Measurements from ENCODE around the gene SEMA3F.
A peak's percentile ranks its signal among the peaks of the same experiment; 100 is the strongest.

The SEMA3F gene

DNA sequence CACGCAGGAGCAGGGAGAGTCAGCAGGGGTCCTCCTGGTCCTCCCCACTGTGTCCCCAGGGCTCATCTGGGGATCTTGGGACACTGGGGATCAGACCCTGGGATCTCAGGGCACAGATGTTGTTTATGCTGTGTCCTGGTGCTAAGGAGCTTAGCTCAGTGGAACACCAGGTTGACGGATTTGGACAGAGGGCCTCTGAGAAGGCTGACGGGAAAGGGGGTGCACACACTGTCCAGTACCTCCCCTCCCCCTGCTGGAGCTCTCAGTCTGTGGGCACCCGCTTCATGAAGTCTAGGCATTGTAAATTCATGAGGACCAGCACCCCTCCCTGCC lies 21.9 kb upstream of the SEMA3F start:
- DNase-seq, result no peak

DNA sequence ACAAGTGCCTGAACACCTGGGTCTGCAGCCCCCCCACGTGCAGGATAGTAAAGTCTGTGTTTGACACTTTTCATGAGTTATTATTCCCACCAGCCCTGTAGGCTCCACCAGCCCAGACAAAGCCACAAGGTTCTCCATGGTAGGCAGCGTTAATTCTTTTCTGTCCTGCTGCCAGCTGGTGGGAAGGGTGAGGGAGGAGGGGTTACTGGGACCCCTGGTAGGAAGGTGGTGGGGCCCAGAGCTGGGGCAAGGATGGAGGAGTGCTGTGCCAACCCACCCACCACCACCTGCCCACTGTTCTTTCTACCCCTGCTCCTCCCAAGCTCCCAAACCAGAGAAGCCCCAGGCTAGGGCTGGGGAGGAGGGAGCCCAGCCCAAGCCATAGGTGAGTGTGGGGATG lies 20.8 kb upstream of the SEMA3F start:
- no peak for DNase-seq

- no peak for DNase-seq
Observed at GRCh38 chr3:50135964-50136363, 19.2 kb upstream of the SEMA3F start.

DNA sequence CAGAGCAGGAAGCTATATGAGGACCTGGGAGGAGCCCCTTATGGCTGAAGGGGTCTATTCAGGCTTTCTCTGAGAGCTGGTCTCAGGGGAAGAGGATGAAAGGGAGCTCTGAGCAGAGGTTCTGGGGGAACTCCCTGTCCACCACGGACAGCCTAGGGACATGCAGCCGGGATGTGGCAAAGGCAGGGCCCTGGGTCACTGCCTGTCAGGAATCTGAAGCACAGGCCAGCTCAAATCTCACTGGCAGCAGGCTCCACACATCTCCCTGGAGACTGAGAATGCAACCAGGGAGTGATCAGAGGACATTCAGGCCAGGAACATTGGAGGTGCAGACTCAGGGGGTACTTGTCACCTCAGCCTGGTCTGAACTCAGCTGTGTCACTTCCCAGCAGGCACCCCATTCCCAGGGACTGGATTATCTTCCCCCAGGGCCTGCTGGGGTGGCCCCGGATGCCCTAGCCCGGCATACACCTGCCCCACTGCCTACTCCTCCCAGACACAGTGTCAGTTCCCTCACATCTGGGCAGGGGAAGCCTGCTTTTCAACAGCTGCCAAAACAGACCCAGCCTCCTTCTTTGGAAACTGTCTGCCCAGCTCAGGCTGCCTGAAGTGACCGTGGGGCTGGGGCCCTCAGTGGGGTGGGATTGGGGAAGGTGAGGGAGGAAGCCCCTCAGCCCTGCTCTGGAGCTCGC lies 18.3 kb upstream of the SEMA3F start:
- no peak for DNase-seq

- DNase-seq, result no peak
Observed at GRCh38 chr3:50137531-50137930, 17.6 kb upstream of the SEMA3F start.

- DNase-seq, result peak; percentile 36
Observed at GRCh38 chr3:50138266-50139200, 16.6 kb upstream of the SEMA3F start.

DNA sequence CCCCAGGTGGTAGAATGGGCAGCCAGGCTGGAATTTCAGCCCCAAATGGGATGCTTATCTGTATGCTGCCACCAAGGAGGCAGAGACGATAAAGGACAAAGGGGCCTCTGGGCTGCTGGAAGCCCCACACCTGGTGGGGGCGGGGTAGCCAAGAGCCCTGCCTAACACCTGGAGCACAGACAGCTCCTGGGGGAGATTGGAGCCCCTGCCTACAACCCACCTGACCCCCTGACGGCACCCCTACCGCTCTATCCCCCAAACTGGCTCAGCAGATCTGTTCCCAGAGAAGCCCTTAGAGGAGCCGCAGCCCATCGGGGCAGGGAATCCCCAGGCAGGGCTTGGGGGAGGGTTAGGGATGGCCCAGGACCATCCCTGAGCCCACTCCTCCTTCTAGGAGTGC lies 15.8 kb upstream of the SEMA3F start:
- DNase-seq, result no peak

DNA sequence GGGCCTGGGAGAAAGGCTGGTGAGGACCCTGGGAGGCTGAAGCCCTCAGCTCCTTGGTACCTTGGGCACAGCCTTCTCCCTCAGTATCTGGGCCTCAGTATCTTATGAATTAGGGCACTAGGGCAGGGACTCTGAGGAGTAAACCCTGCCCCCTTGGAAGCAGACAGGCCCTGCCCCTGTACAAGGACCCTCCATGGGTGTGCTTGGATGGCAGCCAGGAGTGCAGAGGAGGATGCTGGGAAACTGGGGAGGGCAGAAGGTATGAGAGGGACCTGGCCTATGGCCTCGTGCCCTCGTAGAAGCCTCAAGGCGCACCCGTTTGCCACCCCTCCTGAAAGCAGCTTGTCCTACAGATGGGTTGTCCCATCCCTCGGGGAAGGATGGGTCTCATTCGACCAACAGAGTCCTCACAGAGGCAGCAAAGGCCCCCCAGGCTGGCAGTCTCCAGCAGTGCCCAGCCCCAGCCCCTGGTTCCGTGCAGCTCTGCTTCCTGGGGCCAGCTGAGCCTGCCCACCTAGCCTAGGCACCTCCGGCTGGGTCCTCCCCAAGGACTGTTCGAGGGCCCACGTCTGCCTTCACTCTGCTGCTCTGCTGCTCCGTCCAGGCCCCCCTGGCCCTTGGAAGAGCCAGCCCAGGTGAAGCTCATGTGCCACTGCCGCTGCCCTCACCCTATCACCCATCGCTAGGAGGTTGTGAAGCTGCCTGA lies 15.3 kb upstream of the SEMA3F start:
- peak; percentile 26 for DNase-seq

DNA sequence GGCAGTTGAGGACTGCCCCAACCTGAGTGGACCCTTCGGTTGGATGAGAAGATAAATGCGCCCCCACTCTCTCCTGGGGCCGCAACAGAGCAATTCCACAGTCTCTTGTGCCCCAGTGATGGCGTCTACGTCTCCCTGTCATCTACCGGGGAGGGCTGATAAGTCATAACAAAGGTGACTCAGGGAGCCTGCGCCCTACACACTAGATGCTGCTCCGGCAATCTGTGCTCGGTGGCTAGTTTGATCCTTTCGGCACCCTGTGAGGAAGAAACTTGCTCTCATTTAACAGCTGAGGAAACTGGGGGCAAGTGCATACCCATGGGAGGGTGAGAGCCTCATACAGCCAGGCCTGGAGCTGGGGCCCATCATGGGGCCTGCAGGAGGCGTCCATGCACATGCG lies 14.1 kb upstream of the SEMA3F start:
- no peak for DNase-seq

DNA sequence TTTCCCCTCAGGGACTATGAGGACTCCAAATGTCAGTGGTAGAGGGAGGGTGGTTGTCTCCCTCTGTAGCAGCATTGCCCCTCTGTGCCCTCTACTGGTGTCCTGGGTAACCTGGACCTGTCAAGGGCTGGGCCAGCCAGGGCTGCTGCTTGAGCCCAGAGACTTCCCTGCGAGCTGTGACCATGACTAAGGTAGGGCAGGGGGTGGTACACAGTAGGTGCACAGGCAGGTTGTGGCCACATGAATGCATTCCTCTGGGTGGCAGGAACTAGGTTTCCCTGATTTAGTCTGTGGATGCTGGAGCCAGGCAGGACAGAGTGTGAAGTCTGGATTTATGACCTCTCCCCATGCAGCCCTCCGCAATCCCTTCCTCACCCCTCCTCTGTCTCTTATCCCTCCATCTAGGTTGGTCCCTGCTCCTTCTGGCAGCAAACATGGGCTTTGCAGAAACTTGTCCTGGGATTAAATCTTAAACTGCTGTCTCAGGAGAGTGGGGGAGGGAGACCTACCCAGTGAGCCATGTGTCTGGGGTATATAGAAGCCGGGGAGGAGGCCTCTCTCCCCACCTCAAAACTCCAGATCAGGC lies 8.7 kb upstream of the SEMA3F start:
- DNase-seq, result peak; percentile 26

DNA sequence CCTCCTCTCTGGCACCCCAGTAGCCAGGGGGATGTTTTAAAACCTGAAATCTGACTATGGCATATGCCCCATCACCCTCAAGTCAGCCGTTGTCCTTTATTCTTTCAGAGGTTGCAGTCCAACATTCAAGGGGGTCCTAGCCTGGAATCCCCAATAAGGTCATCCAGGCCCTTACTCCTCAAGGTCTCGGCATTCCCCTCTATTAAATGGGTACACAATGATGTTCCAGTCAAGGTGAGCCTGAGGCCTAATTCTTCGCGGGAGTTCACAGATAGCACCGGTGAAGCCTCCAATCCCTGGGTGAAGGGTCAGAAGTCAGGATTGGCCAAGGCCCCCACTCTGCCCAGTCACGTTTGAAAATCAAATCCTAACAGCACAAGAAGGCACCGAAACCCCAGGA lies 8.1 kb upstream of the SEMA3F start:
- DNase-seq, result no peak

DNA sequence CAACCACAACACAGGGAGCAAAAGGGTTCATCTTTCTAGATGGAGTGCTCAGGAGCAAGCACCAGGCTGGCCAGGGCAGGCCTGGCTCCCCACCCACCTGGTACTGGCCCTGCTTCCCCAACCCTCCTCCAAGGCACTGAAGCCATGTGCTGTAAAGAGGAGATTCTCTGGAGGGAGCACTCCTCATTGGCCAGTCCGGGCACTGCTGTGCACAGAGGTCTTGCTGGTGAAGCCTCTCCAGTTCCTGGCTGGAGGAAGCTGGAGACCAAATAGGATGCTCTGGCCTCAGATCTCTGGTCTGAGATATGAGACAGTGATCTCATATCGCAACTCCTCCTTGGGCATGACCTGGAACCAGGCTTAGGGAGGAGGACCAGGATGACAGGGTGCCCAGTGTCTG lies 7.7 kb upstream of the SEMA3F start:
- no peak for DNase-seq

GRCh38 chr3:50147861-50148260 lies 7.3 kb upstream of the SEMA3F start:
- no peak for DNase-seq

- DNase-seq, result no peak
Observed at GRCh38 chr3:50150404-50150750, 4.7 kb upstream of the SEMA3F start.

DNA sequence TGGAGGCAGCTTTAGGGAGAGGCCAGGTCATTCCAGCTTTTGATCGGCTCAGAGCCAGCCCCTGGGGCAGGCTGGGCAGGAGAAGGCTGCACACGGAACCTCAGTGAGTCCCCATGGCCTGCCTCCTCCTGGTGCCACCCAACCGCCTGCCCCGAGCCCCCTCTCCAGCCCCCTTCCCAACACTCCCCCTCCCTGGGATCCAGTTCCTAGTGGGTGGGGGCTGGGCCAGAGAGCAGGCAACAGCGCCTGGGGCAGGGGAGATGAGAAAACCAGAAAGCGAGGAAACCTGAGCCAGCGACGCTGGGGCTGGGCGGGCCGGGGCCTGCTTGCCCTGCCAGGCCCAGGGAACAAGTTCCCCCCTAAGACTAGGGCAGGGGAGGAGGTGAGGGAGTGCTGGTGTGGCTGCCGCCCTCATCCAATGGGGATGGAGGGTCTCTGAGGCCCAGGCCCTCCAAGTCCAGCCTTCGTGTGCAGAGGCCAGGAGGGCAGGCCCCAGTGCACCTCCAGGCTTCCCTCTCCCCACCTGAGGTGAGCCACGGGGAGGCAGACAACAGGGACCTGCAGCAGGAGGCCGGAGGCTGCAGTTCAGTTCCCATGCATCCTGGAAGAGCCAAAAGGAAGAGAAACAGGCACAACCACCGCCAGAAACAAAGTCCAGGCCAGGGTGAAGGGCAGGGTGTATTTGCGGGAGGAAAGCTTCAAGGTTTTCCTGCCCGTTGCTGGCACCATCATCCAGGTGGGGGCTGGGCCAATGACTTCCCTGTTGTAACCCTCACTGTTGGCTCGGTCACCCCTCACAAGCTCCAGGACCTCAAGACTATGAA lies 4.0 kb upstream of the SEMA3F start:
- peak; percentile 63 for DNase-seq

DNA sequence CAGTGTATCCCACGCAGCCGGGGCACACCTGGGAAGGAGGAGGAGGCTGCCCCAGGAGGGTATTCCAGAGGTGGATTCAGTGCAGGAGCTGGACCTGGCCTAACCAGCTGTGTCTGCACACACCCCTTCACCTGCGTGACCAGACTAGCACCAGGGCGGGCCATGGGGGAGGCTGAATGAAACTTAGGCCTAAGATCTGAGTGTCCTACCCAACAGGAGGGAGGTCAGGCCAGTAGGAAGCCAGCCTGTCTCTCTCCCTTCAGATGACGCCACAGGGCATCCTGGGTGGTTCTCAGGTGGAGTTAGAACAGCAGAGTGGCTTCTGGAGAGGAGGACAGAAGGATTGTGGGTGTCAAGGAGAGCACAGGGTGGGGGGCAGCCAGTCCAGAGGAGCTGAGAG lies 3.4 kb upstream of the SEMA3F start:
- no peak for DNase-seq

DNA sequence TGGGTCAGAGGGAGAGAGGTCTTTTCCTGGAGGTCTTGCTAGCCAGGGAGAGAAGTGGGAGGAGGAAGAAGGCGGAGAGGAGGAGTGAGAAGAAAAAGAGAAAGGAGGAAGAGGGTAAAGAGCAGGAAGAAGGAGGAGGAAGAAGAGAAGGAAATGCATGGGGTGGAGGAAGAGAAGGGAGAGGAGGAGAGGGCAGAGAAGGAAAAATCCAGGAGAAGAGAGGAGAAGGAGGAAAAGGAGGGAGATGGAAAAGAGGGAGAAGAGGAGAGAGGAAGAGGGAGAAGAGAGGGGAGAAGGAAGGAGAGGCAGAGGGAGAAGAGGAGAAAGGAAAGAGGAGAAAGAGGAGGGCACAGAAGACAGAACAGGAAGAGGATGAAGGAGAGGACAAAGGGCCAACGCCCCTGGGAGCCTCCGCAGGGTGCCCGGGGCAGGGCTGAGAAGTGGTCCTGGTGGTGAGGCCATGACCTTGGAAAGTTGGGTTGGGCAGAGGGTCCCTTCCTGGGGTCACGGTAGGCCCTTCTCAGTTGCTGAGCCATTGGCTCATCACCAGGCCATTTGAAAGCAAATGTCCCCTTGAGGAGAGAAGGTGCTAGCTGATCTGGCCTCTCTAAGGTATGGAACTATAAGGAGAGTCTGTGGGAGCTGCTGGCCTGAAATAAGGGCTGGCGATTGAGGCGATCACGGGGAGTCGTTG lies 1.2 kb upstream of the SEMA3F start:
- no peak for DNase-seq

GRCh38 chr3:50154476-50154839 lies 666 bp upstream of the SEMA3F start:
- DNase-seq, result no peak

GRCh38 chr3:50155491-50155878 lies 361 bp downstream of the SEMA3F start:
- DNase-seq, result no peak

GRCh38 chr3:50155891-50156290 lies 767 bp downstream of the SEMA3F start:
- DNase-seq, result no peak

DNA sequence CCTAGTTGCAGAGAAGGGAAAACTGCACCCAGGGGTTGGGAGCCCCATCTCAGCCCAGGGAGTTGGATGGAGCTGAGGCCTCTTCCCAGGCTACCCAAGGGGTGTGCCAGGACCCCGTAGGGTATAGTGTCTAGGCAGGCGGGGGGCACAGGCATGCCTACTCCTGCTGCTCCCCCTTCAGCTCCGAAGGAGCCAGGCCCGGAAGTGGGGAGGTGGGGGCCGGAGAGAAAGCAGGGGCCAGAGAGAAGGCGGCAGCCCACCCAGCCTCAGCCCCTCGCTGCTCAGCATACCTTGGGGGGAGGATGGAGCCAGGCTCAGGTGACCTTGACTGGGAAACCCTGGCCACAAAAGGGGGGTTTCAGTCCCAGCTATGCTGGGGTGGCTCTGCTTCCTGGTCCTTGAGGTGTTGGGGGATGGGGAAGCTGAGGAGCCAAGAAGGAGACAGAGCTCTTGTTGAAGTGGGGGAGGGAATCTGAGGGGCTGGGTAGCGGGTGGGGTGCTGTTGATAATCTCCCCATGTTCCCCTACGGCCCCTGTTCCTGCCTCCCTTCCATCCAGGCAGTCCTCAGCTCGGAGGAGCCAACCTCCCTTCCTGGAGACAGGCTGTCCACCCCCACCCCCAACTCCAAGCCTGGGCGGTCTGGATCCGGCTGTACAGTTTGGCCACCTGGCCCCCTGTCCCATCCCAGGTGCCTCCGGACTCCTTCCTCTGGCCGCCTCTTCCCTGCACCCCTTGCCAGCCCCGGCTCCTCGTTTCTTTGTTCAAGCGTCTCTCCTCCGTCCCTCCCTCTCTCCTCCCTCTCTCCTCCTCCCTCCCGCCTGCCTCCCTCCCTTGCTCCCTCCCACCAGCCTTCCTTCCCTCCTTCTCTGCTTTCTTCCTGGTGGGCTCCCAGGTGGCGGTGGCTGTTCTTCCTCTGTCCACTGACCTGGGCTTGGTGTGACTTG lies 1.7 kb downstream of the SEMA3F start:
- peak; percentile 13 for DNase-seq

Data from NCI-H2171 (cell line).